NT2/D1 (cell line): ENCODE results near the gene BANP.
A peak's percentile ranks its signal among the peaks of the same experiment; 100 is the strongest.
"Not testable (repeated sequence)": the region's sequence is repeated elsewhere in the genome, so short reads cannot be mapped to it uniquely, and the experiment has no call there.

Experiments
- DNase-seq: peaks from one replicate; pipeline ENCODE4 v3.0.0-alpha.2; 2011; ENCODE audit warnings: low read depth, low spot score
- H3K27me3 ChIP-seq: 2 replicates; pipeline ENCODE4 v1.6.0; 2011; ENCODE audit warnings: mild to moderate bottlenecking; ENCODE audit not compliant: insufficient read length, insufficient read depth
- H3K36me3 ChIP-seq: 2 replicates; pipeline ENCODE4 v1.6.1; 2011; ENCODE audit warnings: mild to moderate bottlenecking, low read length, mixed read lengths; ENCODE audit not compliant: insufficient read depth, insufficient read length
- H3K4me1 ChIP-seq: 2 replicates; pipeline ENCODE4 v1.5.1; 2011; ENCODE audit not compliant: insufficient read depth, insufficient read length
- H3K4me3 ChIP-seq: 2 replicates; pipeline ENCODE4 v1.5.1; 2011; ENCODE audit warnings: low read depth; ENCODE audit not compliant: insufficient read length
- H3K9ac ChIP-seq: 2 replicates; pipeline ENCODE4 v1.6.0; 2011; ENCODE audit warnings: low read depth; ENCODE audit not compliant: insufficient read length
- H3K9me3 ChIP-seq: 2 replicates; pipeline ENCODE4 v1.5.1; 2011; ENCODE audit warnings: mild to moderate bottlenecking, low read length; ENCODE audit not compliant: insufficient read depth
- SUZ12 ChIP-seq: IDR thresholded peaks from 2 replicates; pipeline ENCODE4 v1.6.1; 2011; ENCODE audit not compliant: insufficient read length, insufficient read depth; ENCODE audit errors: extremely low read depth
- YY1 ChIP-seq: IDR thresholded peaks from 2 replicates; pipeline ENCODE4 v1.6.1; 2011; ENCODE audit not compliant: insufficient read length, insufficient read depth
- ZNF274 ChIP-seq: IDR thresholded peaks from 2 replicates; pipeline ENCODE4 v1.6.1; 2011; ENCODE audit warnings: mild to moderate bottlenecking, low read depth, low read length

The BANP gene

GRCh38 chr16:88026964-88027938 lies 76.0 kb downstream of the BANP start:
- DNase-seq: no peak
- Histone ChIP-seq H3K9me3 (no peaks in the 10 kb centered on the region), H3K27me3 (no peaks in the 10 kb centered on the region), H3K9ac (peak overlapping the region; percentile 8), H3K4me1 (peaks cover 7% of the 10 kb centered on the region), H3K4me3 (no peak overlapping the region), H3K36me3 (peaks cover 44% of the 10 kb centered on the region)
- TF ChIP-seq ZNF274: no peak
- TF ChIP-seq YY1: no peak
- no peak for TF ChIP-seq SUZ12

DNA sequence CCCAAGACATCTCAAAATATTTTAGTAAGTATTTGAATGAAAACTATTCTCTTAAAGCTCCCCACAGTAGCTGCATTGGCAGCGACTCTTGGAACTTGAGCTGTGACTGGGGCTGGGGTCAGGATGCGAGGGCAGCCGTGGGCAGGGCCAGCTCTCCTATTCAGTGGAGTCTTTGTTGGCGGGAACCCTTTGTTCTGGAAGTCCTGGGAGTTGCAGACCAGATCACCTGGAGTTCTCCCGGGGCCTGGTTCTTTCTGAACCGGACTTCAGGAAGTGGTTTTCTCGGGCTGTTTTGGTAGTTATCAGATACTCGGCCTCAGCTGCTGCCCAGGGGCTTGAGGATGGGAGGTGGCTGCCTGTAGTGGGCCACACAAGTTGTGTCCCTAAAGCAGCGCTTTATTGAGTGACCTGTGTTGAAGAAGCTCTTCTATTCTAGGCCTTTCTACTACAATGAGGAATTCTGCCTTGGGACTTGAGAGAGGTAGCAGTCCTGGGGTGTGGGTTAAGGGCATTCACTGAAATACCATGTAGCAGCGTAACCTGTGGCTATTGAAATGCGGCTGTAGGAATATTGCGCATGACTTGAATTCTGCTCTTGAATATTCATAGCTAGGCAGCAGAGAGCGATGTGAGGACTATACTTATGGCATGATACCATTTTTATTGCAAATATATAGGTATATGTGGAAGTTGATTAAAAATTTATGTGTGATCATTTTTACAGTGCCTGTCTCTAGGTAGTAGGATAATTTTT lies 77.1 kb downstream of the BANP start:
- H3K27me3 ChIP-seq, H3K9me3 ChIP-seq, H3K9ac ChIP-seq, H3K4me3 ChIP-seq, H3K4me1 ChIP-seq, DNase-seq: not testable (repeated sequence)
- H3K36me3 ChIP-seq: peaks cover 41% of the 10 kb centered on the region

DNA sequence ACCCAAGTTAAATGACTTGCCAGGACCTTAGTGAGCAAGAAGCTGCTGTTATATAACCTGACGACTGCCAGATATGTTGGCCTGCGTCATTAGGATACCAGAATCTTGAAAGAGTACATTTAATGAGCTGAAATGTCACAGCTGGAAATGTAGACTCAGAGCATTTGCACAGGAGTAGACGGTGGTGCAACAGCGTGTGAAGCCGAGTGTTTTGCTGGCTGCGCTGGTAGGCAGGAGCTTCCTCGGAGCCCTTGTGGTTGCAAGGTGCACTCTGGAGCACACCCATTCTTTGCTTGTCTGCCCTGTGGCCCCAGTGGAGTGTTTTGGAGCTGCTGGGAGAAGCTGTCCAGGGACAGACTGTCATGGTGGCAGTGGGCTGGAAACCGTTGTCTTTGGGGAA lies 79.3 kb downstream of the BANP start:
- H3K4me3 ChIP-seq: no peak overlapping the region
- TF ChIP-seq SUZ12 (no peak), ZNF274 (no peak), YY1 (no peak)
- H3K27me3 ChIP-seq: no peaks in the 10 kb centered on the region
- DNase-seq: no peak
- no peaks in the 10 kb centered on the region for H3K9me3 ChIP-seq
- H3K9ac ChIP-seq: no peak overlapping the region
- H3K36me3 ChIP-seq: peaks cover 50% of the 10 kb centered on the region
- peaks cover 5% of the 10 kb centered on the region for H3K4me1 ChIP-seq

GRCh38 chr16:88030961-88031360 lies 79.7 kb downstream of the BANP start:
- DNase-seq, H3K4me1 ChIP-seq, H3K9me3 ChIP-seq: not testable (repeated sequence)

DNA sequence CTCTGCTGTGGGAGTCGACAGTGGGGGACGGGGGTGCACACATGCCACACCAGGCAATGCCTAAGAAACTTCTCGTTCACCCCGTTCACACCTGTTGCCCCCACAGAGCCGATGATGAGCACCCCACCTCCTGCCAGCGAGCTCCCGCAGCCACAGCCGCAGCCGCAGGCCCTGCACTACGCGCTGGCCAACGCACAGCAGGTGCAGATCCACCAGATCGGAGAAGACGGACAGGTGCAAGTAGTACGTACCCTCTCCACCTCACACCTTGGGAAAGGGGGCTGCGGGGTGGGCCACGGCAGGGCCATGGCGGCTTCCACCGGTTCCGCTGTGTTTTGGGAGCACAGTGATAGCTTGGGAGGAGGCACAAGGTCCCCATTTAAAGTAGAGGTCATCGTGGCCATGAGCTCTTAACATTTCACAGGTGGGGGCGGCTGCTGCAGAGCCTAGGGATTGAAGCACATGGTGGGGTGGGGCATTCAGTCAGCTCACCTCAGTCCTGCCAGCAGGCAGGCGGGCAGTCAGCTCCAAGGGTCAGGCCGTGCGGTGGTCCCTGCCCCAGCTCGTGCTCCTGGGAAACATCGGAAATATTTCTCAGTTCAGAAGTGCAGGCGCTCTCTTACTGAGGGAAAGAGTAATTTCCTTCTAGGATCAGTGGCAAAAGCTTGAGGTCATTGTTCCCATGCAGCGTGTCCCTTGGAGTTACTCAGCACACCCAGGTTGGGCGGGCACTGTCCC lies 81.9 kb downstream of the BANP start:
- H3K9ac ChIP-seq, H3K4me1 ChIP-seq, H3K4me3 ChIP-seq, H3K27me3 ChIP-seq, DNase-seq, H3K9me3 ChIP-seq: not testable (repeated sequence)
- peaks cover 46% of the 10 kb centered on the region for H3K36me3 ChIP-seq

More at GRCh38 chr16:88030961-88031360, 79.7 kb downstream of the BANP start:
- H3K36me3 ChIP-seq: peaks cover 53% of the 10 kb centered on the region
- not testable (repeated sequence) for H3K27me3 ChIP-seq, H3K9ac ChIP-seq, H3K4me3 ChIP-seq

DNA sequence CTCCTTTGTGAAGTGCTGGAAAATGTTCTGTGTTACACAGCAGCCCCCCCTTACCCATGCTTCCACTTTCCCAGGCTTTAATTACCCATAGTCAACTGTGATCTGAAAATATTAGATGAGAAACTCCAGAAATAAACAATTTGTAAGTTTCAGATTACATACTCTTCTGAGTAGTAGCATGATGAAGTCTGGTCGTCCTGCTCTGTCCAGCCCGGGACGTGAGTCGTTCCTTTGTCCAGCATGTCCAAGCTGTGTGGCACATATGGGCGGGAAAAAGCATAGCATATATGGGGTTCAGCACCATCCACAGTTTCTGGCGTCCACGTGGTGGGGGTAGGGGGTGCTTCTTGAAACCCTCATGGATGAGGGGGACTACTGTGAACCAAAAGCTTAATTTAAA lies 83.5 kb downstream of the BANP start:
- Histone ChIP-seq H3K9ac (no peak overlapping the region), H3K36me3 (peaks cover 56% of the 10 kb centered on the region), H3K9me3 (no peaks in the 10 kb centered on the region), H3K4me1 (peaks cover 2% of the 10 kb centered on the region), H3K4me3 (no peak overlapping the region), H3K27me3 (no peaks in the 10 kb centered on the region)
- DNase-seq: no peak
- TF ChIP-seq SUZ12 (no peak), ZNF274 (no peak), YY1 (no peak)

- no peak for DNase-seq
- TF ChIP-seq YY1 (no peak), ZNF274 (no peak), SUZ12 (no peak)
- H3K27me3 ChIP-seq: no peaks in the 10 kb centered on the region
- no peaks in the 10 kb centered on the region for H3K9me3 ChIP-seq
- peaks cover 2% of the 10 kb centered on the region for H3K4me1 ChIP-seq
- peaks cover 55% of the 10 kb centered on the region for H3K36me3 ChIP-seq
- H3K4me3 ChIP-seq: no peak overlapping the region
- H3K9ac ChIP-seq: no peak overlapping the region
Observed at GRCh38 chr16:88035292-88035691, 84.1 kb downstream of the BANP start.

DNA sequence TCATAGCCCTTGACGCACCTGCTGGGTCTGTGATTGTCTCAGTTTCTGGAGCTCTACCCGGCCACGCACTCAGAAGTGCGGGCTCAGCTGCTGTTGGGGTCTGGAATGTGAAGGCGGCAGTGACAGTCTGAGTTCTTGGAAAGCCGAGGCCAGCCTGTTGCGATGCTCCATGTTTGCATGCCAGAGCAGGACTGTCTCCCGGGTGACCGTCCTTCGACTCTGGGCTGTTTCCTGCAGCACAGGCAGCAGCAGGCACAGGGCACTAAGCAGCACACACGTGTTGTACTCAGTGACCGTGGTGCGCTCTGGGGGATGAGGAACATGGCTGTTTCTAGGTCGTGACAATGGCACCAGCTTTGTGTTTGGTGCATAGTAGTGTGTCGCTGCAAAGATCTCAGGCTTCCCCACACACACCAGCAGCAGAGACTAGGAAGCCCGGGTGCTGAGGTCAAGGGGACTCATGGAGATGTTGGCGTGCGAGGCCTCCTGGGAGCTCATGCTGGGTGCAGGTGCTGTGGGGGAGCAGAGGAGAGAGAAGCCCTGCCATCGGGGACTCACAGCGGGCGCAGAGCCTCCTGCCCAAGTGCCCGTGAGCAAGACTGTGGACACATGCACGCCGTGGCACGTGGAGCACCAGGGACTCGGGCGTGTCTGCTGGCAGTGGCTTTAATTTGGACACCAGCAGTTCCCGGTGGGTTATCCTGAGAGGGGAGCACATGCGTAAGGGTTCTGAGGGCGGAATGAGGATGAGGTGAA lies 84.8 kb downstream of the BANP start:
- not testable (repeated sequence) for DNase-seq, H3K9me3 ChIP-seq, H3K4me3 ChIP-seq, H3K27me3 ChIP-seq, H3K4me1 ChIP-seq, H3K9ac ChIP-seq
- peaks cover 50% of the 10 kb centered on the region for H3K36me3 ChIP-seq

- not testable (repeated sequence) for H3K9ac ChIP-seq, H3K4me1 ChIP-seq, DNase-seq, H3K27me3 ChIP-seq, H3K4me3 ChIP-seq, H3K9me3 ChIP-seq
- peaks cover 50% of the 10 kb centered on the region for H3K36me3 ChIP-seq
Observed at GRCh38 chr16:88036640-88036996, 85.4 kb downstream of the BANP start.
